Fibroblast of pulmonary artery (primary cell): Measurements from ENCODE around the gene KDM2B.

Experiments used
- DNase-seq: peaks from one replicate; pipeline ENCODE4 v3.0.0-alpha.2; 2010; ENCODE audit warnings: low read depth
- H3K4me3 ChIP-seq: replicated peaks from 2 replicates; pipeline ENCODE4 v1.5.1; 2011; ENCODE audit warnings: low read depth, mild to moderate bottlenecking, control low read depth, low read length, moderate library complexity
- CTCF ChIP-seq: IDR thresholded peaks from 2 replicates; pipeline ENCODE4 v1.5.1; 2011; ENCODE audit warnings: mild to moderate bottlenecking, control low read depth, low read length, inconsistent platforms; ENCODE audit errors: missing control alignments

KDM2B gene

GRCh38 chr12:121525411-121525810 is 55.4 kb downstream of the KDM2B start:
- DNase-seq = no peak
- no peak overlapping the region for H3K4me3 ChIP-seq
- TF ChIP-seq CTCF = no peak

GRCh38 chr12:121524196-121524916 is 56.5 kb downstream of the KDM2B start:
- TF ChIP-seq CTCF = no peak
- H3K4me3 ChIP-seq = no peak overlapping the region

GRCh38 chr12:121523741-121524140 is 57.1 kb downstream of the KDM2B start:
- DNase-seq = no peak
- no peak for TF ChIP-seq CTCF
- H3K4me3 ChIP-seq = no peak overlapping the region

More at GRCh38 chr12:121524196-121524916, 56.5 kb downstream of the KDM2B start:
- DNase-seq = no peak

- no peak for TF ChIP-seq CTCF
- no peak overlapping the region for H3K4me3 ChIP-seq
- no peak for DNase-seq
Observed at GRCh38 chr12:121522971-121523370, 57.9 kb downstream of the KDM2B start.

- no peak overlapping the region for H3K4me3 ChIP-seq
- TF ChIP-seq CTCF = no peak
- DNase-seq = no peak
Observed at GRCh38 chr12:121520586-121521086, 60.2 kb downstream of the KDM2B start.

GRCh38 chr12:121520119-121520518 is 60.7 kb downstream of the KDM2B start:
- DNase-seq = no peak
- TF ChIP-seq CTCF = no peak
- H3K4me3 ChIP-seq = no peak overlapping the region

- no peak for TF ChIP-seq CTCF
- H3K4me3 ChIP-seq = no peak overlapping the region
- DNase-seq = no peak
Observed at GRCh38 chr12:121519227-121519626, 61.6 kb downstream of the KDM2B start.
